PFSK-1 (cell line): ENCODE results near the gene IL1RAPL2.

Source experiments
- POLR2AphosphoS5 ChIP-seq: IDR thresholded peaks from 2 replicates; pipeline ENCODE4 v1.6.1; 2012; ENCODE audit warnings: low read depth, mild to moderate bottlenecking, control low read depth, low read length, moderate library complexity
- TAF1 ChIP-seq: IDR thresholded peaks from 2 replicates; pipeline ENCODE4 v1.6.1; 2012; ENCODE audit warnings: low read length, control low read depth, borderline replicate concordance; ENCODE audit not compliant: insufficient read depth
- TF ChIP-seq, protein P1 (sequence below), 2 experiments: IDR thresholded peaks; 2 replicates each; pipeline versions ENCODE4 v1.6.1 to v1.8.0; 2011 to 2012; ENCODE audit warnings: low read depth in 2 of 2, low read length in 2 of 2, control low read depth in 1 of 2, inconsistent platforms in 1 of 2, mild to moderate bottlenecking in 1 of 2, moderate library complexity in 1 of 2; ENCODE audit not compliant: insufficient read depth in 1 of 2

DNA sequence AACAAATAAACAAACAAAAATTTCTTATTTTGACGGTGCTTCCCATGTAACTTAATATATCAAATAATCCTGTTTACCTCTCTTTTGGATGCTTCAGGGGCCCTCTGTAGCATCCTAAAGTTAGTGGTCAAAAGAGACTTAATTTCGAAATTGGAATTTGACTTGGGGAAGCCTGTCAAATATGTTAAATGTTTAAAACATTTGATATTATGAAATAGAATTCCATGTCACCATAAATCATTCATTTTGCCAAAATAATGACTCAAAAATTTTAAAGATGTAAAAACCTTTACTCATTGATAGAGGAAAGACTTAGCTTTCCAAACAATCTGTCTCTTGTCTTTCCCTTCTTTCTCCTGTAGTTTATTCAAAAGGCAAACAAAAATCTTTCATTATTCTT lies 675.1 kb downstream of the IL1RAPL2 start:
- TF ChIP-seq TAF1 (no peak), POLR2AphosphoS5 (no peak)
- TF ChIP-seq, protein P1, sequence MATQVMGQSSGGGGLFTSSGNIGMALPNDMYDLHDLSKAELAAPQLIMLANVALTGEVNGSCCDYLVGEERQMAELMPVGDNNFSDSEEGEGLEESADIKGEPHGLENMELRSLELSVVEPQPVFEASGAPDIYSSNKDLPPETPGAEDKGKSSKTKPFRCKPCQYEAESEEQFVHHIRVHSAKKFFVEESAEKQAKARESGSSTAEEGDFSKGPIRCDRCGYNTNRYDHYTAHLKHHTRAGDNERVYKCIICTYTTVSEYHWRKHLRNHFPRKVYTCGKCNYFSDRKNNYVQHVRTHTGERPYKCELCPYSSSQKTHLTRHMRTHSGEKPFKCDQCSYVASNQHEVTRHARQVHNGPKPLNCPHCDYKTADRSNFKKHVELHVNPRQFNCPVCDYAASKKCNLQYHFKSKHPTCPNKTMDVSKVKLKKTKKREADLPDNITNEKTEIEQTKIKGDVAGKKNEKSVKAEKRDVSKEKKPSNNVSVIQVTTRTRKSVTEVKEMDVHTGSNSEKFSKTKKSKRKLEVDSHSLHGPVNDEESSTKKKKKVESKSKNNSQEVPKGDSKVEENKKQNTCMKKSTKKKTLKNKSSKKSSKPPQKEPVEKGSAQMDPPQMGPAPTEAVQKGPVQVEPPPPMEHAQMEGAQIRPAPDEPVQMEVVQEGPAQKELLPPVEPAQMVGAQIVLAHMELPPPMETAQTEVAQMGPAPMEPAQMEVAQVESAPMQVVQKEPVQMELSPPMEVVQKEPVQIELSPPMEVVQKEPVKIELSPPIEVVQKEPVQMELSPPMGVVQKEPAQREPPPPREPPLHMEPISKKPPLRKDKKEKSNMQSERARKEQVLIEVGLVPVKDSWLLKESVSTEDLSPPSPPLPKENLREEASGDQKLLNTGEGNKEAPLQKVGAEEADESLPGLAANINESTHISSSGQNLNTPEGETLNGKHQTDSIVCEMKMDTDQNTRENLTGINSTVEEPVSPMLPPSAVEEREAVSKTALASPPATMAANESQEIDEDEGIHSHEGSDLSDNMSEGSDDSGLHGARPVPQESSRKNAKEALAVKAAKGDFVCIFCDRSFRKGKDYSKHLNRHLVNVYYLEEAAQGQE (IDR thresholded peaks at IDR 0.05; ENCODE audit: insufficient read depth in 1 of 2, low read depth in 2 of 2, low read length in 2 of 2) = no peak
